Mesothelial cell of epicardium (in vitro differentiated cells): Measurements from ENCODE around the gene CPLX1. TPM values are rescaled to one million over a fixed set of nuclear protein-coding genes. Genes with fewer than 3 reads are reported as not detected.

Experiments used
- DNase-seq, 2 experiments: peaks; one replicate each; pipeline ENCODE4 v3.0.0; 2021; ENCODE audit warnings: low spot score in 2 of 2; ENCODE audit not compliant: unreplicated experiment in 2 of 2
- H3K27ac Mint-ChIP-seq: 2 replicates; pipeline ENCODE4 v1.8.0; 2021; ENCODE audit warnings: mixed read lengths
- H3K27me3 Mint-ChIP-seq: 2 replicates; pipeline ENCODE4 v1.8.0; 2021; ENCODE audit warnings: low read depth, mixed read lengths
- H3K36me3 Mint-ChIP-seq: 2 replicates; pipeline ENCODE4 v1.8.0; 2021; ENCODE audit warnings: mixed read lengths
- H3K4me1 Mint-ChIP-seq: 2 replicates; pipeline ENCODE4 v1.8.0; 2021; ENCODE audit warnings: mixed read lengths
- H3K4me3 Mint-ChIP-seq: 2 replicates; pipeline ENCODE4 v1.8.0; 2021; ENCODE audit warnings: mild to moderate bottlenecking, moderate library complexity, mixed read lengths
- H3K9me3 Mint-ChIP-seq: 2 replicates; pipeline ENCODE4 v1.8.0; 2021; ENCODE audit warnings: mixed read lengths
- CTCF ChIP-seq: fragments of 200-600 bp; sonication (generic); IDR thresholded peaks from one replicate; pipeline ENCODE4 v1.5.0; 2021; ENCODE audit warnings: antibody characterized with exemption; ENCODE audit not compliant: unreplicated experiment
- total RNA-seq: library from RNA; stranded (reverse); gene quantifications from 3 replicates; pipeline ENCODE4 v1.2.1, GENCODE V29; 2021

CPLX1 gene
- total RNA-seq, 1 donor from 2014 or later, result 4.6 TPM

- no peak overlapping the region for H3K27ac Mint-ChIP-seq
- TF ChIP-seq CTCF, result no peak
- H3K36me3 Mint-ChIP-seq, result peaks cover 33% of the 10 kb centered on the region
- H3K9me3 Mint-ChIP-seq, result no peaks in the 10 kb centered on the region
- no peaks in the 10 kb centered on the region for H3K27me3 Mint-ChIP-seq
- no peaks in the 10 kb centered on the region for H3K4me1 Mint-ChIP-seq
- H3K4me3 Mint-ChIP-seq, result no peak overlapping the region
- no peak for DNase-seq
Measured at GRCh38 chr4:735583-735982, 90.3 kb downstream of the CPLX1 start.

Other genes starting within 250 kb of the CPLX1 start
- 0.11 TPM in 1 of 3 replicates, not detected in the others for gene TMEM271, start 249.8 kb downstream of the CPLX1 start, total RNA-seq
- gene PDE6B, start 200.6 kb downstream of the CPLX1 start, total RNA-seq, result 9.0 to 12.0 TPM (median 11.6 TPM) in 3 replicates
- gene ATP5ME, start 151.9 kb downstream of the CPLX1 start, total RNA-seq, result 194 to 212 TPM (median 197 TPM) in 3 replicates
- 25.0 to 32.1 TPM (median 32.0 TPM) in 3 replicates for gene MYL5, start 151.6 kb downstream of the CPLX1 start, total RNA-seq
- gene SLC49A3, start 137.0 kb downstream of the CPLX1 start, total RNA-seq, result 10.5 to 13.4 TPM (median 11.6 TPM) in 3 replicates
- gene PCGF3, start 120.3 kb downstream of the CPLX1 start, total RNA-seq, result 88.1 to 93.4 TPM (median 90.9 TPM) in 3 replicates
- 113 to 114 TPM (median 114 TPM) in 3 replicates for gene GAK, start 106.2 kb upstream of the CPLX1 start, total RNA-seq
- gene TMEM175, start 106.3 kb upstream of the CPLX1 start, total RNA-seq, result 25.5 to 32.5 TPM (median 28.0 TPM) in 3 replicates
- gene DGKQ, start 147.4 kb upstream of the CPLX1 start, total RNA-seq, result 15.2 to 16.2 TPM (median 15.6 TPM) in 3 replicates
- 63.3 to 68.6 TPM (median 65.8 TPM) in 3 replicates for gene IDUA, start 160.9 kb upstream of the CPLX1 start, total RNA-seq
- gene SLC26A1, start 167.3 kb upstream of the CPLX1 start, total RNA-seq, result 0.23 to 0.63 TPM (median 0.38 TPM) in 3 replicates
- 35.2 to 37.7 TPM (median 37.4 TPM) in 3 replicates for gene FGFRL1, start 185.5 kb upstream of the CPLX1 start, total RNA-seq